B cell (primary cell): ENCODE results near the gene NEGR1.

Source experiments
- EZH2 ChIP-seq: IDR thresholded peaks from 2 replicates; pipeline ENCODE4 v1.6.1; 2012; ENCODE audit warnings: borderline replicate concordance, low read depth, mild to moderate bottlenecking, moderate library complexity, low read length; ENCODE audit not compliant: insufficient read depth, poor library complexity, severe bottlenecking
- TF ChIP-seq, protein P1 (sequence below): fragments of 200-600 bp; IDR thresholded peaks from one replicate; pipeline ENCODE4 v1.8.0; 2022; ENCODE audit warnings: antibody characterized with exemption, mild to moderate bottlenecking

DNA sequence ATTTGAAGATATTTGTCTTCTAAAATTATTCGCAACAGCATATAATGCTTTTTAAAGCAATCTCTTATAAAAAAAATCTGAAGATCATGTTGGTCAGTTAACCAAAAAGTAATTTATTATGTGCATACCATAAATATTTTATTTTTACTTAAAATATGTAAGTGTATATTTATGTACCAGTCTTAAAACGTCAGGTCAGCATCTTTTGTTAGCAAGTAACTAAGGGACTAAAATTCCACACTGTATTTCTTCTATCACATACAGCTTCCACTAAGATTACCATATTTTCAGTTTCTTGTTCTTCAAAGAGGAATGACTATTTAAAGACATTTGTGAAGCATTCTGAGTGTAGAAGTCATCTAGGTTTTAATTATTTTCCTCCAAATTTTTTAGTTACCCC is 19.6 kb downstream of the NEGR1 start:
- TF ChIP-seq, protein P1, sequence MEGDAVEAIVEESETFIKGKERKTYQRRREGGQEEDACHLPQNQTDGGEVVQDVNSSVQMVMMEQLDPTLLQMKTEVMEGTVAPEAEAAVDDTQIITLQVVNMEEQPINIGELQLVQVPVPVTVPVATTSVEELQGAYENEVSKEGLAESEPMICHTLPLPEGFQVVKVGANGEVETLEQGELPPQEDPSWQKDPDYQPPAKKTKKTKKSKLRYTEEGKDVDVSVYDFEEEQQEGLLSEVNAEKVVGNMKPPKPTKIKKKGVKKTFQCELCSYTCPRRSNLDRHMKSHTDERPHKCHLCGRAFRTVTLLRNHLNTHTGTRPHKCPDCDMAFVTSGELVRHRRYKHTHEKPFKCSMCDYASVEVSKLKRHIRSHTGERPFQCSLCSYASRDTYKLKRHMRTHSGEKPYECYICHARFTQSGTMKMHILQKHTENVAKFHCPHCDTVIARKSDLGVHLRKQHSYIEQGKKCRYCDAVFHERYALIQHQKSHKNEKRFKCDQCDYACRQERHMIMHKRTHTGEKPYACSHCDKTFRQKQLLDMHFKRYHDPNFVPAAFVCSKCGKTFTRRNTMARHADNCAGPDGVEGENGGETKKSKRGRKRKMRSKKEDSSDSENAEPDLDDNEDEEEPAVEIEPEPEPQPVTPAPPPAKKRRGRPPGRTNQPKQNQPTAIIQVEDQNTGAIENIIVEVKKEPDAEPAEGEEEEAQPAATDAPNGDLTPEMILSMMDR = no peak
- TF ChIP-seq EZH2 = no peak
